ENCODE measurements around the gene MRPL21. TPM values are rescaled to one million over a fixed set of nuclear protein-coding genes. Genes with fewer than 3 reads are reported as not detected.

MRPL21 gene
- total RNA-seq, 2 experiments from 2014 or later, result 99.6 to 104 TPM

DNA sequence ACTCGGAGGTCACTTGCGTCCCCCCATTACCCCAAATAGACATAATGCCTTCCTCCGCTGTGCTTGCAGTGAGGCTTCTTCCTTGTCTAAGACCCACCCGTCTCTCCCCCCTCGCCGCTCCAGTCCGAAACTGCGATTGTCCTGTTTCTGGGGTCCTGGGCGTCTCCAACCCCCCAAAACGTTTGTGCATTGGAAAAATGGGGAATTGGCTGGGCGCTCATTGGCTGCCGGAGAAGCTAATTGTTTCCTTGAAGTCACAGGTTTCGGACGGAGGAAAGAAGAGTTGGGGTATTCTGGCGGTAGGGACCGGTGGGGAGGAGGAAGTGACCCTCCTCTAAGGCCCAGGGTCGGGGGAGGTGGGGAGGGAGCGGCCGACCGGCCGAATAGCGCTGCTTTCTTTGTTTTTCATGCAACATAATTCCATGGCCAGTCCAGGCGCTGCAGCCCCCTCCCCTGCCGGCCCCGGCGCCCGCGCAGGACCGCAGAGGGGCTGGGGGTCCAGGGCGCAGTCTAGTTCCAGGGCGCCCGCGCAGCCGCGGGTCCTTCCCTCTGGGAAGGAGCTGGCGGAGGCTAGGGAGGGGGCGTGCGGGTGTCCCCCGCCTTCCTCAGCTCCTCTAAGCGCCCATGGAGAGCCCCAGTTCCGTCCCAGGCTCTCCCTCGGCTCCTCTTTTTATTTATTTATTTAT lies 49.2 kb downstream of the MRPL21 start:
- CTCF ChIA-PET, result interaction anchor here (1.7 kb wide), 1 partner anchor 10 kb away, joined by 7 read pairs; no protein-coding TSS in a partner anchor
- Mint-ChIP-seq H3K27me3 (peaks cover 29% of the 10 kb centered on the region), H3K4me1 (ENCODE audit: low read depth) (peaks cover 2% of the 10 kb centered on the region), H3K27ac (no peak overlapping the region), H3K4me3 (no peak overlapping the region), H3K9me3 (peaks cover 4% of the 10 kb centered on the region), H3K36me3 (ENCODE audit: low read depth) (no peaks in the 10 kb centered on the region)
- POLR2A ChIA-PET, result interaction anchor here (1.2 to 1.5 kb wide), 2 partner anchors 10 to 16 kb away, joined by 4 read pairs; no protein-coding TSS in a partner anchor
- DNase-seq (no peak), ATAC-seq (no peak)
- TF ChIP-seq CTCF (IDR thresholded peaks at IDR 0.05), result no peak
- intact Hi-C loops (cut with micrococcal nuclease), result no loop called here

DNA sequence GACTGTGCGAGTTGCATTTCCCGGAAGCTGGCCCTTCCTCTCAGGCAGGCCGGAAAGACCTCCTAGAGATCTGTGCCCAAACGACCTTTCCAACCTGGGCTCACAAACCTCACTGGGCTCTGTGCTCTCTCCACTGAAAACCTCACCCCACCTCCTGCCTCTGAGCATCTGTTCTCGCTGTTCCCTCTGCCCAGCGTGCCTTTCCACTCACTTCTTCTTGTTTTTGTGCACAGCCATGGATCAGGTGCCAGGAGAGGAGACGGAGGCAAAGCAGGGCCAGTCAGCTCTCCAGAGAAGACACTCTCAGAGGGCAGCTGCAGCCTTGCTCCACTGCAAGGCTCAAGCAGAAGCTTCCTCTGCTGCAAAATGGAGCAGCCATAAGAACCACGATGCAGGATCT lies 51.0 kb downstream of the MRPL21 start:
- ChIA-PET CTCF (interaction anchor here (1.1 to 1.7 kb wide), 3 partner anchors 9 to 26 kb away, joined by 3 to 5 read pairs (median 4); partner anchors contain the start of gene CPT1A), POLR2A (interaction anchor here (0.6 to 1.9 kb wide), 2 partner anchors 8 to 734 kb away, joined by 3 to 5 read pairs; no protein-coding TSS in a partner anchor)
- intact Hi-C loops (cut with micrococcal nuclease), result no loop called here
- Mint-ChIP-seq H3K4me3 (no peak overlapping the region), H3K27me3 (peaks cover 27% of the 10 kb centered on the region), H3K27ac (no peak overlapping the region), H3K36me3 (ENCODE audit: low read depth) (no peaks in the 10 kb centered on the region), H3K4me1 (ENCODE audit: low read depth) (peaks cover 2% of the 10 kb centered on the region), H3K9me3 (no peaks in the 10 kb centered on the region)
- TF ChIP-seq CTCF (IDR thresholded peaks at IDR 0.05), result no peak
- DNase-seq (no peak), ATAC-seq (no peak)

GRCh38 chr11:68848429-68848828 lies 55.2 kb downstream of the MRPL21 start:
- H3K4me3 Mint-ChIP-seq, result no peak overlapping the region
- peaks cover 13% of the 10 kb centered on the region for H3K27me3 Mint-ChIP-seq
- ChIA-PET CTCF (no interaction called here), POLR2A (interaction anchor here (1.4 kb wide), 1 partner anchor 22 kb away, joined by 3 read pairs; no protein-coding TSS in a partner anchor)
- intact Hi-C loops (cut with micrococcal nuclease), result no loop called here
- DNase-seq (no peak), ATAC-seq (no peak)
- no peak for TF ChIP-seq CTCF (IDR thresholded peaks at IDR 0.05)
- peaks cover 9% of the 10 kb centered on the region for H3K4me1 Mint-ChIP-seq (ENCODE audit: low read depth)
- no peak overlapping the region for H3K27ac Mint-ChIP-seq
- H3K9me3 Mint-ChIP-seq, result no peaks in the 10 kb centered on the region
- H3K36me3 Mint-ChIP-seq (ENCODE audit: low read depth), result no peaks in the 10 kb centered on the region

- ChIA-PET POLR2A (interaction anchor here (0.7 kb wide), 1 partner anchor 579 kb away, joined by 3 read pairs; no protein-coding TSS in a partner anchor), CTCF (interaction anchor here (1.0 kb wide), 1 partner anchor 17 kb away, joined by 4 read pairs; no protein-coding TSS in a partner anchor)
- Mint-ChIP-seq H3K27ac (no peak overlapping the region), H3K4me3 (no peak overlapping the region), H3K9me3 (no peaks in the 10 kb centered on the region), H3K36me3 (ENCODE audit: low read depth) (no peaks in the 10 kb centered on the region), H3K27me3 (peaks cover 4% of the 10 kb centered on the region), H3K4me1 (ENCODE audit: low read depth) (peaks cover 15% of the 10 kb centered on the region)
- TF ChIP-seq CTCF (IDR thresholded peaks at IDR 0.05), result no peak
- intact Hi-C loops (cut with micrococcal nuclease), result no loop called here
- DNase-seq (no peak), ATAC-seq (no peak)
Observed at GRCh38 chr11:68847395-68847794, 56.2 kb downstream of the MRPL21 start.

Measured in activated CD8-positive, alpha-beta T cell treated with anti-CD3 and anti-CD28 coated beads for 36 hours (primary cell).